CD4-positive, alpha-beta T cell (primary cell): ENCODE results near the gene TPSG1. TPM values are rescaled to one million over a fixed set of nuclear protein-coding genes. Genes with fewer than 3 reads are reported as not detected.

ENCODE experiments used
- ATAC-seq: fragments of 200-7000 bp; cut with Tn5 transposase; one replicate; pipeline ENCODE4 v1.10.0; 2022; ENCODE audit warnings: mild to moderate bottlenecking; ENCODE audit not compliant: poor library complexity
- CTCF ChIA-PET: fragments of 350-600 bp; sonication (Branson Sonifier 250); formaldehyde crosslinking; loops from one replicate; lab custom pipeline; 2021; ENCODE audit warnings: antibody characterized with exemption, inconsistent platforms; lab: Charles Lee
- POLR2A ChIA-PET: fragments of 350-600 bp; sonication (Branson Sonifier 250); formaldehyde crosslinking; loops from one replicate; lab custom pipeline; 2021; ENCODE audit warnings: antibody characterized with exemption, inconsistent platforms; lab: Charles Lee
- DNase-seq, 14 experiments: peaks; one replicate each; pipeline ENCODE4 v3.0.0-alpha.2; 2013 to 2020; ENCODE audit warnings: mixed read lengths in 2 of 14
- H3K27ac ChIP-seq, 2 donors: one replicate each; pipeline versions ENCODE4 v1.5.1 to v1.7.0; 2013; ENCODE audit warnings: low read length in 2 of 2, low read depth in 1 of 2, mild to moderate bottlenecking in 1 of 2
- H3K27me3 ChIP-seq, 2 experiments: 1 replicate in 1 of 2; 2 replicates in 1 of 2; pipeline versions ENCODE4 v1.6.1 to v1.7.0; 2013; ENCODE audit warnings: low read length in 2 of 2, control low read depth in 1 of 2, mild to moderate bottlenecking in 1 of 2, moderate library complexity in 1 of 2; ENCODE audit not compliant: insufficient read depth in 2 of 2, control insufficient read depth in 1 of 2
- H3K36me3 ChIP-seq: one replicate; pipeline ENCODE4 v1.6.1; 2013; ENCODE audit warnings: low read length, control low read depth; ENCODE audit not compliant: insufficient read depth
- H3K4me1 ChIP-seq: one replicate; pipeline ENCODE4 v1.6.1; 2013; ENCODE audit warnings: low read length, control low read depth; ENCODE audit not compliant: insufficient read depth
- H3K4me3 ChIP-seq: one replicate; pipeline ENCODE4 v1.5.1; 2013; ENCODE audit warnings: mild to moderate bottlenecking, low read length, moderate library complexity
- H3K9me3 ChIP-seq, 2 experiments: 1 replicate in 1 of 2; 2 replicates in 1 of 2; pipeline versions ENCODE4 v1.6.1 to v1.7.0; 2013; ENCODE audit warnings: low read length in 2 of 2, mild to moderate bottlenecking in 2 of 2, control low read depth in 1 of 2, moderate library complexity in 1 of 2; ENCODE audit not compliant: control insufficient read depth in 1 of 2, insufficient read depth in 1 of 2
- H3K27ac Mint-ChIP-seq: one replicate; pipeline ENCODE4 v1.8.0; 2020; ENCODE audit warnings: mixed read lengths
- H3K27me3 Mint-ChIP-seq: one replicate; pipeline ENCODE4 v1.8.0; 2021; ENCODE audit warnings: mixed read lengths
- H3K36me3 Mint-ChIP-seq: one replicate; pipeline ENCODE4 v1.8.0; 2021; ENCODE audit warnings: low read depth, mixed read lengths
- H3K4me1 Mint-ChIP-seq: one replicate; pipeline ENCODE4 v1.8.0; 2021; ENCODE audit warnings: low read depth, mixed read lengths
- H3K4me3 Mint-ChIP-seq: one replicate; pipeline ENCODE4 v1.8.0; 2020; ENCODE audit warnings: mild to moderate bottlenecking, mixed read lengths
- H3K9me3 Mint-ChIP-seq: one replicate; pipeline ENCODE4 v1.8.0; 2020; ENCODE audit warnings: mixed read lengths
- intact Hi-C, 2 experiments: fragments of 100-400 bp; cut with DNase I in 1 of 2; cut with micrococcal nuclease in 1 of 2; formaldehyde crosslinking; loops; one replicate each; pipeline versions ENCODE4 v1.15.1 to v1.9.0; 2023 to 2025; cut with DNase I, micrococcal nuclease
- total RNA-seq, 174 experiments: library from RNA in 2 of 174; stranded (reverse) in 2 of 174; gene quantifications; one replicate each; pipeline ENCODE4 v1.2.3 and lab custom pipeline; 2021 to 2026
- TF ChIP-seq, protein P1 (sequence below): fragments of 200-600 bp; IDR thresholded peaks from one replicate; pipeline ENCODE4 v1.8.0; 2022; ENCODE audit warnings: antibody characterized with exemption, mild to moderate bottlenecking

The TPSG1 gene
- total RNA-seq, 2 experiments from 2014 or later = not detected

GRCh38 chr16:1198194-1198593, 26.9 kb downstream of the TPSG1 start:
- H3K4me3 ChIP-seq = no peak overlapping the region
- TF ChIP-seq, protein P1, sequence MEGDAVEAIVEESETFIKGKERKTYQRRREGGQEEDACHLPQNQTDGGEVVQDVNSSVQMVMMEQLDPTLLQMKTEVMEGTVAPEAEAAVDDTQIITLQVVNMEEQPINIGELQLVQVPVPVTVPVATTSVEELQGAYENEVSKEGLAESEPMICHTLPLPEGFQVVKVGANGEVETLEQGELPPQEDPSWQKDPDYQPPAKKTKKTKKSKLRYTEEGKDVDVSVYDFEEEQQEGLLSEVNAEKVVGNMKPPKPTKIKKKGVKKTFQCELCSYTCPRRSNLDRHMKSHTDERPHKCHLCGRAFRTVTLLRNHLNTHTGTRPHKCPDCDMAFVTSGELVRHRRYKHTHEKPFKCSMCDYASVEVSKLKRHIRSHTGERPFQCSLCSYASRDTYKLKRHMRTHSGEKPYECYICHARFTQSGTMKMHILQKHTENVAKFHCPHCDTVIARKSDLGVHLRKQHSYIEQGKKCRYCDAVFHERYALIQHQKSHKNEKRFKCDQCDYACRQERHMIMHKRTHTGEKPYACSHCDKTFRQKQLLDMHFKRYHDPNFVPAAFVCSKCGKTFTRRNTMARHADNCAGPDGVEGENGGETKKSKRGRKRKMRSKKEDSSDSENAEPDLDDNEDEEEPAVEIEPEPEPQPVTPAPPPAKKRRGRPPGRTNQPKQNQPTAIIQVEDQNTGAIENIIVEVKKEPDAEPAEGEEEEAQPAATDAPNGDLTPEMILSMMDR = no peak
- ChIA-PET POLR2A (no interaction called here), CTCF (no interaction called here)
- no peaks in the 10 kb centered on the region for H3K4me1 Mint-ChIP-seq
- no peak overlapping the region for H3K27ac ChIP-seq
- no peaks in the 10 kb centered on the region for H3K36me3 Mint-ChIP-seq
- H3K4me1 ChIP-seq = peaks cover 5% of the 10 kb centered on the region
- no peak for ATAC-seq
- H3K27me3 ChIP-seq = peaks cover 0 to 3% of the 10 kb centered on the region in 2 experiments
- peaks cover 0 to 18% of the 10 kb centered on the region in 2 experiments for H3K9me3 ChIP-seq
- no peaks in the 10 kb centered on the region for H3K27me3 Mint-ChIP-seq
- DNase-seq = no peak
- H3K9me3 Mint-ChIP-seq = peaks cover 3% of the 10 kb centered on the region
- no peak overlapping the region for H3K4me3 Mint-ChIP-seq
- intact Hi-C loops = loop anchor here in 1 of 2 experiments (10.0 kb wide), 1 partner anchor 383 kb away; no protein-coding TSS in a partner anchor
- no peaks in the 10 kb centered on the region for H3K36me3 ChIP-seq
- no peak overlapping the region for H3K27ac Mint-ChIP-seq

DNA sequence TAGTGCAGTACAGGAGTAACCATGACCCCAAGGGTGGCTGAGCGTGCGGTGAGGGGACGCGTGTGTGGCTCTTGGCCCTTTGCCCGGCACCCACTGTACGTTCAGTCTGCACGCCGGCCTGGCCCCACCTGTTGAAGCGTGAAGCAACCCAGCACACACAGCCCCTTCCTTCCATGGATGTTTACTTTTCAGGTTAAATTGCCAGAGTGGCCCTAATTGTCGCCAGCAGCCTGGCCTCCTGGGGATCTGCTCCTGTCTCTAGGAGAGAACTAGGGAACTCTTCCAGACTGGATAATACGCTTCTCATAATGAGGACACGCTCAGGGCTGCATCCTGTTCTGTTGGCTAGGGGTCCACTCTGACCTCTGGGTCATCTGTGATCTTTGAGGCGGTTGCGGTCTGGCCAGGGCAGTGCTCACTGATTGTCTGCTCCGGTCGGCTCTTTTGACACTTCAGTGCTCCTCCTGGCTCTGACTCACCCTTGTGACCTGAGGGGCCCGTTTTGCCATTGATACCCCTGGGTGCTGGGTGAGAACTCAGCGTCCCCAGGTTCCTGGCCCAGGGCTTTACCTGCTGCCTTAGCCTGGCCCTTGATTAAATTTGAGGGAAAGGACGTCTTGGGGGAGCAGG, 27.7 kb downstream of the TPSG1 start:
- H3K4me3 ChIP-seq = no peak overlapping the region
- POLR2A ChIA-PET = no interaction called here
- H3K27me3 ChIP-seq = peaks cover 0 to 3% of the 10 kb centered on the region in 2 experiments
- CTCF ChIA-PET = no interaction called here
- no peaks in the 10 kb centered on the region for H3K36me3 Mint-ChIP-seq
- H3K27ac ChIP-seq = no peak overlapping the region
- H3K9me3 Mint-ChIP-seq = peaks cover 3% of the 10 kb centered on the region
- intact Hi-C loops = loop anchor here in 1 of 2 experiments (10.0 kb wide), 1 partner anchor 383 kb away; no protein-coding TSS in a partner anchor
- no peak overlapping the region for H3K27ac Mint-ChIP-seq
- H3K4me1 Mint-ChIP-seq = no peaks in the 10 kb centered on the region
- TF ChIP-seq, protein P1 = no peak
- H3K4me3 Mint-ChIP-seq = no peak overlapping the region
- DNase-seq (no peak), ATAC-seq (no peak)
- H3K36me3 ChIP-seq = no peaks in the 10 kb centered on the region
- peaks cover 5% of the 10 kb centered on the region for H3K4me1 ChIP-seq
- peaks cover 0 to 15% of the 10 kb centered on the region in 2 experiments for H3K9me3 ChIP-seq
- no peaks in the 10 kb centered on the region for H3K27me3 Mint-ChIP-seq

- peaks cover 0 to 12% of the 10 kb centered on the region in 2 experiments for H3K9me3 ChIP-seq
- intact Hi-C loops = loop anchor here in 1 of 2 experiments (10.0 kb wide), 1 partner anchor 382 kb away; no protein-coding TSS in a partner anchor
- TF ChIP-seq, protein P1 = no peak
- CTCF ChIA-PET = no interaction called here
- Mint-ChIP-seq H3K36me3 (no peaks in the 10 kb centered on the region), H3K4me3 (no peak overlapping the region), H3K9me3 (peaks cover 3% of the 10 kb centered on the region), H3K27ac (no peak overlapping the region), H3K27me3 (no peaks in the 10 kb centered on the region), H3K4me1 (no peaks in the 10 kb centered on the region)
- no peak for ATAC-seq
- no peak for DNase-seq
- H3K36me3 ChIP-seq = no peaks in the 10 kb centered on the region
- no peak overlapping the region for H3K4me3 ChIP-seq
- H3K4me1 ChIP-seq = peaks cover 5% of the 10 kb centered on the region
- peaks cover 0 to 3% of the 10 kb centered on the region in 2 experiments for H3K27me3 ChIP-seq
- POLR2A ChIA-PET = no interaction called here
- no peak overlapping the region for H3K27ac ChIP-seq
Measured at GRCh38 chr16:1196494-1196893, 28.6 kb downstream of the TPSG1 start.
